Ecto neural progenitor cell (in vitro differentiated cells): Measurements from ENCODE around the gene ATG5.
"Not testable (repeated sequence)": the region's sequence is repeated elsewhere in the genome, so short reads cannot be mapped to it uniquely, and the experiment has no call there.

Source experiments
- DNase-seq: peaks from one replicate; pipeline ENCODE4 v3.0.0-alpha.2; 2018; ENCODE audit warnings: low spot score

The ATG5 gene

DNA sequence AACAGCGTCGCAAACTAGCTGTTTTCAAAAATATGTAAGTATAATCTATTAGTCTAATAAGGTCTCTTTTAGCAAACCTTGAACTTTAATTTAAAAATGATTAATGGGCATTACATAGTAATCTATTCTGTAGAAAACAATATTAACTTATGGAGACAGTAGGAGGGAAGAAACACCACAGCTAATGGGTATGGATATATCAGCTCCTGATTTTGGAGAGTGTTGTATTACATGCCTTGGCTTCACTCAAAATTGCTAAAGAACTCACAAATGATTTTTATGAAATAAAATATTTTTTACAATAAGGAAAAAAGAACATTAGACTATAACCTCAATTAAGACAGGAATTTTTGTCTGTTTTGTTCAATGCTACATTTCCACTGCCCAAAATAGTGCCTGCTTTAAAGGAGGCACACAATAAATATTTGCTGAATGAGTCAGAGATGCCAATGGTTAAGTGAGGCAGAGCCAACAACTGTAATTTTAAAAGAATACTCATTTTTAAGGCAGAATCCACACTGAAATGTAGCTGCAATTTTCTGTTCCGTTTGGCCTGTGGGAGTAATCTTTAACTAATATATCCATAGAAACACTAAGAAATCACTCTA, 15.7 kb downstream of the ATG5 start:
- DNase-seq: no peak

DNA sequence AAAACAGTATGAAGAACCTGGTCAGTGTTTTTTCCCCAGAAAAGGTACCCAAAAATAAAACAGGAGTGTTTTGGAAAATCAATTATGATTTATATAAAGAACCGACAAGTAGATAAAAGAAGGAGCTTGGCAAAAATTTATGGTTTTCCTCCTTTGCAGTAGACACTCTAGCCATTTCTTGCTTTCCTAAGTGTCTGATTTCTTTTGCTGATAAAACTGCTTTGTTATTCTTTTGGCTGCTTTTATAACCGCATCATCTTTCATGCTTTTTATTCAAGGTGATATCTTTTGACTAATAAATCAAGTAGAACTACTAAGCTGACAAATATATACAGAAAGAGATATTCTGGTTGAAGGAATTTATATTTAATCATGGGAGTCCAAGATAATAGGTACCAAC, 16.6 kb downstream of the ATG5 start:
- DNase-seq: no peak

- DNase-seq: no peak
These were observed 19.8 kb downstream of the ATG5 start for GRCh38 chr6:106305740-106306139.

GRCh38 chr6:106300944-106301343, 24.6 kb downstream of the ATG5 start:
- no peak for DNase-seq

DNA sequence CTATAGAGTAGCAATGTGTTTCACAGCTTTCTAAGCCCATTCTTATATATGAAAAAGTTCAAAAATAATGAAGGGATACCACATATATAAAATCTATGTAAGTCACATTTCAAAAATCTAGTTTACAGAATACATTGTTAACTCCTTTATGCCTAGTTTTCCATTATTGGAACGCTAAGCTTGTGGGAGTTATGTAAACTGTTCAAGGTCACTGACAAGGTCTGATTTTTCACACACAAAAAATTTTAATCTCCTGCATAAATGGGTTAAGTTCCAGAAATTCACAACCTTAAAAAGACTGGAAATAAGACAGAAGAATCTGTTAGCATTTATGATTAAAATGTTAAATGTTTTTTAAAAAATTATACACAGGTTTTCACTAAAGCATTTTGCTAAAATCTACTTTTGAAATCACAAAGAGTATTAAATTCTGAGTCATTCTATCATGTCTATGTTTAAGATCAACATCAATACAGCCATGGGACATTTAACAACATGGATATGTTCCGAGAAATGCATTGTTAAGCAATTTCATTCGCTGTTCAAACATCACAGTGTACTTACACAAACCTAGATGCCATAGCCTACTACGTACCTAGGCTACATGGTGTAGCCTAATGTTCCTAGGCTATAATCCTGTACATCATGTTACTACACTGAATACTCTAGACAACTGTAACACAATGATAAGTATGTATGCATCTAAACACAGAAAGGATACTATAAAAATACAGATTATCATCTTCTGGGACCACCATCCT, 25.4 kb downstream of the ATG5 start:
- DNase-seq: no peak

GRCh38 chr6:106293116-106293515, 32.4 kb downstream of the ATG5 start:
- DNase-seq: no peak

DNA sequence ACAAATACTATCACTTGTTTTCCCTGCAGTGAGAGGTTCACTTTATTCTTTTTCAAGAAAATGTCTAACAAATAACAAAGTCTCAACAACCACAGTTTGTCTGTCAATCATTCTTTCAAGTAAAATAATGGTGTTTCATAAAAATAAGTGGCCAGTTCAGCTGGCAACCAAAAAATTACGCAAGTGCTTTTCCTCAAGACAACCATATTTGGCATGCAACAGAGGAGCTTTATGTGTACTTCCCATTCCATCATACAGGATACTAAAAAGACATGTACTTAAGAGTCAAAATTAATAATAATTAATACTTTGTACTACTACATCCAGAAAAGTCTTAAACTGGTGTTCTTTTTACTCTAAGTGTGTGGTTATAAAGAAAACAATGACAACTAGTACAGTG, 34.6 kb downstream of the ATG5 start:
- no peak for DNase-seq

DNA sequence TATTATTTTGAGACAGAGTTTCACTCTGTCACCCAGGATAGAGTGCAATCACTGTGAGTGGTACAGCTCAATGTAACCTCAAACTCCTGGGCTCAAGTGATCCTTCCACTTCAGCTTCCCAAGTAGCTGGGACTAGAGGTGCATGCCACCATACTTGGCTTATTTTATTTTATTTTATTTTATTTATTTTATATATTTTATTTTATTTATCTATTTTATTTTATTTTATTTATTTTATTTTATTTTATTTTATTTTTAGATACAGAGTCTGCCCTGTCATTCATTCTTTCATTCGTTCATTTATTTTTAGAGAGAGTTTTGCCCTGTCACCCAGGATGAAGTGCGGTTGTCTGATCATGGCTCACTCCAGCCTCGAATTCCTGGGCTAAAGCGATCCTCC, 35.5 kb downstream of the ATG5 start:
- DNase-seq: no peak

- no peak for DNase-seq
These were observed 38.3 kb downstream of the ATG5 start for GRCh38 chr6:106287215-106287614.

GRCh38 chr6:106286746-106287145, 38.8 kb downstream of the ATG5 start:
- DNase-seq: no peak

DNA sequence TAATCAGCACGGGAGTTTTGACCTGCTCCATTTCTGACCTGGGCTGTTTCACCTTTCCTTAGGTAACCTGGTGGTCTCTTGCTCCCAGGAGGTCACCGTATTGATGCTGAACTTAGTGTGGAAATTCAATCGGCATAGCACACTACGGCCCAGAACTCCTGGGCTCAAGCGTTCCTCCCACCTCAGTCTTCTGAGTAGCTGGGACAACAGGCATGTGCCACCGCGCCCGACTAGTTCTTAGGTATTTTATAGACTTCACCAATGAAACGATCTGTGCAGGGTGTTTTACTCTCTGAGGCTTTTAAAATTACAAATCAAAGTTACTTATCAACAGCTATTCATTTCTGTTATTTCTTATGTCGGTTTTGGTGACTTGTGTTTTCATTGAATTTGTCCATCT, 42.1 kb downstream of the ATG5 start:
- DNase-seq: no peak

GRCh38 chr6:106281661-106282060, 43.9 kb downstream of the ATG5 start:
- no peak for DNase-seq

GRCh38 chr6:106281088-106281487, 44.5 kb downstream of the ATG5 start:
- DNase-seq: no peak

DNA sequence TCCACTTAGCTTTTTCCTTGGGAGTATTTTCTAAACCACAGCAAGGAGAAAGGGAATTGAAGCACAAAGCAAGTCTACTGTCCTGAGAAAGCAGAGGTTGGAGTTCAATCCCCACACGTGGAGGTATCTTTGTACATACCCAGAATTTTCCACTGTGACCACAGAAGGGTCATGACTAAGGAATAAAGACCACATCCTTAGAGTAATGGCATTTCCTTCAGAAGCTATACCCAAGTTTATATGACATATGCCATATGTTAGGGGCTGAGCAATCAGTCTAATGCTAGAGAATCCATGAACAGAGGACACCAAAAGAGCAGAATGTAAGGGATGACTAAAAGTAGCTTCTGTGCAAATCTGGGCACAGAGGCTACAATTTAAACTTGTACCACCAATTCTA, 46.4 kb downstream of the ATG5 start:
- no peak for DNase-seq

DNA sequence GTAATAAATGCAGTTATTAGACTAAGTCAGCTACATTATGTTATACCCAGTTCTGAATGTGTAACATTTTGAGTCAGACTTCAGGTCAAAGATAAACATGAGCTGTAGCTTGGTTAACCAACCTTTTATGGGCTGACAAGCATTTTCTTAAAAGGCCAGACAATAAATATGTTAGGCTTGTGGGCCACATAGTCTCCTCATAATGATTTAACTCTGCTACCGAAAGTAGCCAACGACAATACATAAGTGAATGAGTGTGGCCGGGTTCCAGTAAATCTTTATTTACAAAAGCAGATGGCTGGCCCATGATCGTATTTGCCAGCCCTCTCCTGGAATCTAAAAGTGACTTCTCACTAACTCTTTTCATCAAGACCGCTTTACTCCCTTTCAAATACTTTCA, 49.9 kb downstream of the ATG5 start:
- DNase-seq: no peak

DNA sequence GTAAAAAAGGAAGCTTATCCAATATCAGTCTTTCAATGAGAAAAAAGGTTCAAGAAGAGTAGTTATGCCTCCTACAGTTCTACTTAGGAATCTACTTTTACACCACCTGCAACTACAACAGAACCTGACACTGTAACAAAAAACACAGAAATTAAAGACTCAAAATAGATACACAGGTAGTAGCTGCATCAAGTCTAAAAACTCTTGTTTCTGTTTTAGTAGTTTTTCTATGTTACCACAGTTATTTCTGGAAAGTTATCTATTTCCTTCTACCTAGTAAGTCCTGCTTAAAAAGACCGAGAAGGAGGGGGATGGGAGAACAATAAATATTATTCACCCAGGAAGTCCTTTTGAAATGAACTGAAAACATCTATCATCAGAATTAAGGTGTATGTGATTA, 52.5 kb downstream of the ATG5 start:
- DNase-seq: no peak

DNA sequence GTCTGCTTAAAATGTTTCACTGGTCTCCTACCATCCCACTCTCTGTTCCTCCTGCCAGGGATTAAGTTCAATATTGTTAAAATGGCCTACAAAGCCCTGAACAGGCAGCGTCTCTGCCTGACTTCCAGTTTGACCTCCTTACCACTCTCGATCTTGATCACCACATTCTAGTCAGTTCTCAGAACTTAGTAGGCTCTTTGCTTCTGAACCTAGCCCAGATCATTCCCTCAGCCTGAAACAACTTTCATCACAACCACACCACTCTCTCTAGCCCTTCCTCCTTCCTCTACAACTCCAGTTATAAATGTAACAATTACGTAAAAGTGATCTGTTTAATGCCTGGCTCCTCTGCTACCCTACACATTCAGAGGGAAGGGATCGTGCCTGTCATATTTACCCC, 53.3 kb downstream of the ATG5 start:
- DNase-seq: no peak

GRCh38 chr6:106270414-106270813, 55.1 kb downstream of the ATG5 start:
- DNase-seq: no peak

DNA sequence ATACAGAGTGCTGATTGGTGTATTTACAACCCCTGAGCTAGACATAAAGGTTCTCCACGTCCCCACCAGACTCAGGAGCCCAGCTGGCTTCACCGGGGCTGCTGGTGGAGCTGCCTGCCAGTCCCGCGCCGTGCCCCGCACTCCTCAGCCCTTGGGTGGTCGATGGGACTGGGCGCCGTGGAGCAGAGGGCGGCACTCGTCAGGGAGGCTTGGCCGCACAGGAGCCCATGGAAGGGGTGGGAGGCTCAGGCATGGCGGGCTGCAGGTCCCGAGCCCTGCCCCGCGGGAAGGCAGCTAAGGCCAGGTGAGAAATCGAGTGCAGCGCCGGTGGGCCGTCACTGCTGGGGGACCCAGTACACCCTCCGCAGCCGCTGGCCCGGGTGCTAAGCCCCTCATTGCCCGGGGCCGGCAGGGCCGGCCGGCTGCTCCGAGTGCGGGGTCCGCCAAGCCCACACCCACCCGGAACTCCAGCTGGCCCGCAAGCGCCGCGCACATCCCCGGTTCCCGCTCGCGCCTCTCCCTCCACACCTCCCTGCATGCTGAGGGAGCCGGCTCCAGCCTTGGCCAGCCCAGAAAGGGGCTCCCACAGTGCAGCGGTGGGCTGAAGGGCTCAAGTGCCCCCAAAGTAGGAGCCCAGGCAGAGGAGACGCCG, 56.2 kb downstream of the ATG5 start:
- not testable (repeated sequence) for DNase-seq

DNA sequence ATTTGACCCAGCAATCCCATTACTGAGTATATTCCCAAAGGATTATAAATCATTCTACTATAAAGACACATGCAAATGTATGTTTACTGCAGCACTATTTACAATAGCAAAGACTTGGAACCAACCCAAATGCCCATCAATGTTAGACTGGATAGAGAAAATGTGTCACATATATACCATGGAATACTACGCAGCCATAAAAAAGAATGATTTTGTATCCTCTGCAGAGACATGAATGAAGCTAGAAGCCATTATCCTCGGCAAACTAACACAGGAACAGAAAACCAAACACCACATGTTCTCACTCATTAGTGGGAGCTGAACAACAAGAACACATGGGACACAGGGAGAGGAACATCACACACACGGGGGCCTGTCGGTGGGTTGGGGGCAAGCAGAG, 57.1 kb downstream of the ATG5 start:
- not testable (repeated sequence) for DNase-seq

- DNase-seq: not testable (repeated sequence)
These were observed 61.1 kb downstream of the ATG5 start for GRCh38 chr6:106264433-106264832.

GRCh38 chr6:106259748-106260147, 65.8 kb downstream of the ATG5 start:
- DNase-seq: not testable (repeated sequence)

DNA sequence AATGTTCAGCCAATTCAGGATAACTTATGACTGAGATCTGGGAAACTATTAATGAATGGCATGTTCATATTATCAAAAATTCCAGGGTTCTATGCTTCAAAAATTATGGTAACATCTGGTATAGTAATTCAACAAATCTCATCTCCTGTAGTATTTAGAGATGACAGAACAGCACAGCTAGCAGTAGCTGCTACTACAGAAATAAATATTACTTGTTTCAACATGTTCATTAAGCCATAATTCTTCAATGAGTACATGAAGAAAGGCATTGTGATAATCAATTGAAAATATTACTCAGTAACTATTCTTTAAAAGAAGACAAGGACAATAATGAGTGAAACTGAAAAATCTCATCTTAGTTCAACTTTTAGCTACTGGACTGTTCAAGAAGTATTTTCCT, 66.8 kb downstream of the ATG5 start:
- no peak for DNase-seq

- DNase-seq: no peak
These were observed 68.4 kb downstream of the ATG5 start for GRCh38 chr6:106257195-106257594.
